ENCODE results near the gene SGK1.
A peak's percentile ranks its signal among the peaks of the same experiment; 100 is the strongest.

- TF ChIP-seq EP300 (IDR thresholded peaks at IDR 0.05) (peak in 1 of 4 donors; percentile 42), CTCF (IDR thresholded peaks at IDR 0.05) (no peak)
These were observed 101.5 kb downstream of the SGK1 start for GRCh38 chr6:134216301-134217010.
